Measurements from ENCODE around the gene PPFIBP2. TPM values are rescaled to one million over a fixed set of nuclear protein-coding genes. Genes with fewer than 3 reads are reported as not detected.

The PPFIBP2 gene
- total RNA-seq, 1 donor from 2014 or later = 8.7 TPM

DNA sequence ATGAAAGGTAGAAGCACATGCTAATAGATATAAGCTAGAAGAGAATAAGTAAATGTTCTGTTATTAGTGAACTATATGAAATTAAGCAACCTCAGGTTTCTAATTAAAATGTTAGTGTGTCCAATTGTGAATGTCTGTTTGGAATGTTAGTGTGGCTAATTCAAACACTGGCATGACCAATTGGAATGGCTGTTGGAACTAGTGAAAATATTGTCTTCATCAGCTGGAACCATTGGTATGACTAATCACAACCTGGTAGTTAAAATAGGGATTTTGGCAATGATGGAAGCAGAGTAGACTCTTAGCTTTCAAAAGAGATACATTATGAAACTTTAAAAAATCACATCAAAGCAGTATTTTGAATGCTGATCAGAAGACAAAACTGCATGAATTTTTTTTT is 92.7 kb downstream of the PPFIBP2 start:
- no peaks in the 10 kb centered on the region for H3K36me3 Mint-ChIP-seq
- H3K27ac Mint-ChIP-seq = no peak overlapping the region
- H3K27me3 Mint-ChIP-seq (ENCODE audit: insufficient read depth, low read depth) = no peaks in the 10 kb centered on the region
- Histone ChIP-seq H3K79me2 (ENCODE audit: low read depth) (no peaks in the 10 kb centered on the region), H4K20me1 (ENCODE audit: low read depth) (no peaks in the 10 kb centered on the region), H3K4me2 (no peak overlapping the region), H3K9me3 (ENCODE audit: low read depth) (no peaks in the 10 kb centered on the region), H2AFZ (replicated peaks) (no peak overlapping the region), H3F3A (ENCODE audit: low read depth) (no peaks in the 10 kb centered on the region), H3K9ac (no peak overlapping the region), H3K27me3 (no peaks in the 10 kb centered on the region), H3K4me3 (no peak overlapping the region), H3K27ac (no peak overlapping the region), H3K4me1 (peaks cover 11% of the 10 kb centered on the region), H3K36me3 (no peaks in the 10 kb centered on the region)
- no peaks in the 10 kb centered on the region for H3K9me3 Mint-ChIP-seq
- no peaks in the 10 kb centered on the region for H3K4me1 Mint-ChIP-seq
- no peak overlapping the region for H3K4me3 Mint-ChIP-seq
- no peak for TF ChIP-seq EZH2phosphoT487 (IDR thresholded peaks at IDR 0.05)
- TF ChIP-seq, protein P1, sequence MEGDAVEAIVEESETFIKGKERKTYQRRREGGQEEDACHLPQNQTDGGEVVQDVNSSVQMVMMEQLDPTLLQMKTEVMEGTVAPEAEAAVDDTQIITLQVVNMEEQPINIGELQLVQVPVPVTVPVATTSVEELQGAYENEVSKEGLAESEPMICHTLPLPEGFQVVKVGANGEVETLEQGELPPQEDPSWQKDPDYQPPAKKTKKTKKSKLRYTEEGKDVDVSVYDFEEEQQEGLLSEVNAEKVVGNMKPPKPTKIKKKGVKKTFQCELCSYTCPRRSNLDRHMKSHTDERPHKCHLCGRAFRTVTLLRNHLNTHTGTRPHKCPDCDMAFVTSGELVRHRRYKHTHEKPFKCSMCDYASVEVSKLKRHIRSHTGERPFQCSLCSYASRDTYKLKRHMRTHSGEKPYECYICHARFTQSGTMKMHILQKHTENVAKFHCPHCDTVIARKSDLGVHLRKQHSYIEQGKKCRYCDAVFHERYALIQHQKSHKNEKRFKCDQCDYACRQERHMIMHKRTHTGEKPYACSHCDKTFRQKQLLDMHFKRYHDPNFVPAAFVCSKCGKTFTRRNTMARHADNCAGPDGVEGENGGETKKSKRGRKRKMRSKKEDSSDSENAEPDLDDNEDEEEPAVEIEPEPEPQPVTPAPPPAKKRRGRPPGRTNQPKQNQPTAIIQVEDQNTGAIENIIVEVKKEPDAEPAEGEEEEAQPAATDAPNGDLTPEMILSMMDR (IDR thresholded peaks at IDR 0.05) = no peak
- TF ChIP-seq EZH2 (IDR thresholded peaks at IDR 0.05) = no peak
- DNase-seq (ENCODE audit: low spot score) = no peak

DNA sequence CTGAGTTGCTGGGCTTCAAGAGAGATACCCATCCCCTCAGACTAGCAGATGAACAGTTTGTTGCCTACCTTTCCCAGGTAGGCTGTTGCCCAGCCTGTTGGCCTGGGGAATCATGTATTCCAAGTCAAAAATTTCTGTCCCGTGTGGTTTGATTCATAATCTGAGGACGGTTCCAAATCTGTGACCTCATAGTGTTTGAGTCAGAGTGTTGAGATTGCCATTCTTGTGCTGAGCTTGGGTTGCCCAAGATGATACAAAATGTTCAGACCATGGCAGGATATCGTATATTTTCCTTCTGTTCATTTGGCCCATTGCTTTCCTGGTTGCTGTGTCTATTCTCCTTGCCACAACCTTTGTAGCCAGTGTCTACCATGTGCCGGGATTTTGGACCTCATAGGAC is 95.2 kb downstream of the PPFIBP2 start:
- Histone ChIP-seq H3K27ac (no peak overlapping the region), H3K4me1 (peaks cover 19% of the 10 kb centered on the region), H2AFZ (replicated peaks) (no peak overlapping the region), H3K4me2 (no peak overlapping the region), H3K9me3 (ENCODE audit: low read depth) (no peaks in the 10 kb centered on the region), H3K79me2 (ENCODE audit: low read depth) (no peaks in the 10 kb centered on the region), H3K36me3 (no peaks in the 10 kb centered on the region), H3K4me3 (no peak overlapping the region), H4K20me1 (ENCODE audit: low read depth) (no peaks in the 10 kb centered on the region), H3K27me3 (no peaks in the 10 kb centered on the region), H3K9ac (no peak overlapping the region), H3F3A (ENCODE audit: low read depth) (no peaks in the 10 kb centered on the region)
- TF ChIP-seq EZH2 (IDR thresholded peaks at IDR 0.05) (no peak), EZH2phosphoT487 (IDR thresholded peaks at IDR 0.05) (no peak)
- Mint-ChIP-seq H3K27ac (no peak overlapping the region), H3K36me3 (no peaks in the 10 kb centered on the region), H3K4me1 (peaks cover 18% of the 10 kb centered on the region), H3K27me3 (ENCODE audit: insufficient read depth, low read depth) (no peaks in the 10 kb centered on the region), H3K4me3 (no peak overlapping the region), H3K9me3 (no peaks in the 10 kb centered on the region)
- DNase-seq (ENCODE audit: low spot score) = no peak

DNA sequence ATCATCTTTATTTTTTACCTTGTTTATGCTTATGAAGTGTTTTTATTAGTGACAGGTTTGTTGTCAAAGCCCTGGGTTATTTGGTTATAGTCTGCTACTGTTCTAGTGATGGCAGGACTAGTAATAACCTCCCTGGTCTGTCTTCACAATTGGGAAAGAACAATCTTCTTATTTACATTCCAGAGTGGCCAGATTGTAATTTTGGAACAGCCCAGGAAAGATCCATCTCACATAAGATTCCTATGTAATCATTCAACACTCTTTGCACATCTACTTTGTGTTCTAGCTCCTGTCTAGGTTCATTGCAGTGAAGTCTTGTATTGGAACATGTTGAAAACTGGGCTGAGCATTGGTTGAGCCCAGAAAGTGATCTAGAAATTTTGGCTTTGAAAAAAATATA is 95.7 kb downstream of the PPFIBP2 start:
- H3K9me3 ChIP-seq (ENCODE audit: low read depth) = no peaks in the 10 kb centered on the region
- no peaks in the 10 kb centered on the region for H3K36me3 ChIP-seq
- H3K27ac Mint-ChIP-seq = no peak overlapping the region
- no peak overlapping the region for H3K9ac ChIP-seq
- no peaks in the 10 kb centered on the region for H4K20me1 ChIP-seq (ENCODE audit: low read depth)
- no peak for DNase-seq (ENCODE audit: low spot score)
- peaks cover 18% of the 10 kb centered on the region for H3K4me1 Mint-ChIP-seq
- H3K27ac ChIP-seq = no peak overlapping the region
- no peak overlapping the region for H3K4me3 Mint-ChIP-seq
- H3K36me3 Mint-ChIP-seq = no peaks in the 10 kb centered on the region
- peaks cover 18% of the 10 kb centered on the region for H3K4me1 ChIP-seq
- TF ChIP-seq EZH2 (IDR thresholded peaks at IDR 0.05) (no peak), EZH2phosphoT487 (IDR thresholded peaks at IDR 0.05) (no peak)
- TF ChIP-seq, protein P1 (IDR thresholded peaks at IDR 0.05) = no peak
- no peaks in the 10 kb centered on the region for H3K9me3 Mint-ChIP-seq
- no peak overlapping the region for H3K4me2 ChIP-seq
- H3K79me2 ChIP-seq (ENCODE audit: low read depth) = no peaks in the 10 kb centered on the region
- no peaks in the 10 kb centered on the region for H3F3A ChIP-seq (ENCODE audit: low read depth)
- H3K27me3 ChIP-seq = no peaks in the 10 kb centered on the region
- no peak overlapping the region for H3K4me3 ChIP-seq
- H3K27me3 Mint-ChIP-seq (ENCODE audit: insufficient read depth, low read depth) = no peaks in the 10 kb centered on the region
- no peak overlapping the region for H2AFZ ChIP-seq (replicated peaks)

DNA sequence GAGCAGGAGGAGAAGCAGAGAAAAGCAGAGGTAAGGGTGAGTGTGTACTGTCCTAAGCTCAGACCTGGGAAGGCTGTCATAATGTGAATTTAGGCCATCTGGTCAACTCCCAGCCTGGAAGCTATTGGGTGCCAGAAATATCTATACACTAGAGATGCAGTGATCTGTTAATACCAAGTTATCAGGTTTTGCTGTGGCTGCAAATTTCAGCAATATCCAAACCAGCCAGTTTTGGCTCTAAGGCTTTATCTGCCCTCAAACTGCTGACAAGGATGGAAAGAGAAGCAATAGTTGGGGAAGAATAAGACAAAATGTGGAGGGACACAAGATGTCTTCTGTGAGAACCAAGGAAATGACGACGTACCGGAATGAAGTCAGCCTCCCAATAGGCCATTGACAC is 96.6 kb downstream of the PPFIBP2 start:
- Mint-ChIP-seq H3K9me3 (no peaks in the 10 kb centered on the region), H3K4me3 (no peak overlapping the region), H3K27me3 (ENCODE audit: insufficient read depth, low read depth) (no peaks in the 10 kb centered on the region), H3K36me3 (no peaks in the 10 kb centered on the region), H3K27ac (no peak overlapping the region), H3K4me1 (peaks cover 18% of the 10 kb centered on the region)
- H3F3A ChIP-seq (ENCODE audit: low read depth) = no peaks in the 10 kb centered on the region
- H2AFZ ChIP-seq (replicated peaks) = no peak overlapping the region
- H4K20me1 ChIP-seq (ENCODE audit: low read depth) = no peaks in the 10 kb centered on the region
- H3K36me3 ChIP-seq = no peaks in the 10 kb centered on the region
- H3K9me3 ChIP-seq (ENCODE audit: low read depth) = no peaks in the 10 kb centered on the region
- TF ChIP-seq, protein P1 (IDR thresholded peaks at IDR 0.05) = no peak
- TF ChIP-seq EZH2phosphoT487 (IDR thresholded peaks at IDR 0.05) = no peak
- TF ChIP-seq EZH2 (IDR thresholded peaks at IDR 0.05) = no peak
- peaks cover 18% of the 10 kb centered on the region for H3K4me1 ChIP-seq
- H3K4me3 ChIP-seq = no peak overlapping the region
- H3K9ac ChIP-seq = no peak overlapping the region
- H3K4me2 ChIP-seq = no peak overlapping the region
- H3K27ac ChIP-seq = no peak overlapping the region
- no peaks in the 10 kb centered on the region for H3K79me2 ChIP-seq (ENCODE audit: low read depth)
- no peak for DNase-seq (ENCODE audit: low spot score)
- no peaks in the 10 kb centered on the region for H3K27me3 ChIP-seq

Data from neural progenitor cell (in vitro differentiated cells).